NT2/D1 (cell line): ENCODE measurements around the gene MAVS.
"Not testable (repeated sequence)": the region's sequence is repeated elsewhere in the genome, so short reads cannot be mapped to it uniquely, and the experiment has no call there.

Experiments used
- SUZ12 ChIP-seq: IDR thresholded peaks from 2 replicates; pipeline ENCODE4 v1.6.1; 2011; ENCODE audit not compliant: insufficient read length, insufficient read depth; ENCODE audit errors: extremely low read depth
- YY1 ChIP-seq: IDR thresholded peaks from 2 replicates; pipeline ENCODE4 v1.6.1; 2011; ENCODE audit not compliant: insufficient read length, insufficient read depth

- TF ChIP-seq SUZ12, YY1: not testable (repeated sequence)
These were observed 32.3 kb downstream of the MAVS start for GRCh38 chr20:3878921-3879274.
